Fibroblast of skin of scalp (primary cell): ENCODE measurements around the gene CCL11.
"Not testable (repeated sequence)": the region's sequence is repeated elsewhere in the genome, so short reads cannot be mapped to it uniquely, and the experiment has no call there.

Experiments used
- DNase-seq: peaks from one replicate; pipeline ENCODE4 v3.0.0-alpha.2; 2013

CCL11 gene

DNA sequence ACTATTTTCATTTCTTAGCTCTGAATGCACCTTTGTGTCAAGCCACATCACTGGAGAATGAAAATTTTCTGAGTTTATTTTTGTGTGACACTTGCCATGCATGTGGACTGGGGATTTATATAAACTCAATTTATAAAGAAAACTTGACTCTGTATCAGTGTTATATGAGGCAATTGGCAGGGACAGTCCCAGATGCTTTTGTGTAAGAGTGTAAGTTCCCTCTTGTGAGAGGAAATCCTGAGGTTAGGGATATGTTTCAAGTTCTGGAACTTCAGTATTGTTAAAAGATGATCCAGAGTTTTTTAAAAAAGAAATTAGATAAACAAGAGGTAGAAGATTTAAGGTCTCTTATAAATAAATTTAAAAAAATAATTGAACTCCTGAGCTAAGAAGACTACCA lies 22.8 kb downstream of the CCL11 start:
- DNase-seq, result no peak

DNA sequence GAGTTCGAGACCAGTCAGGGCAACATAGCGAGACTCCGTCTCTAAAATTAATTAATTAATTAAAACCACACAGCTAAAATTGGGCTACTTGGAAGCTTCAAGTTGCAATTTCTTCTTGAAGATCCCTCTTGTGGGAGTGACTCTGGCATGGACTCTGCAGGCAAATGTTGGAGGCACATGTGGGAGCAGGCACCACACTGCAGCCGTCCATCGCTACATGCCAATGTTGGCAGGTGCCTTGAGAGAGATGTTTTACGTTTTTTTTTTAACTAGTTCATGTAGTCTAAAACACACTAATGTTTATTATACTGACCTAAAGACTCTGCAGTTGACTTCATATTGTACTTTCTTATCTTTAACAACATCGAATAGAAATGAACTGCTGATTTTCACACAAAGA lies 25.7 kb downstream of the CCL11 start:
- DNase-seq, result no peak

- peak; percentile 77 for DNase-seq
These were observed 26.5 kb downstream of the CCL11 start for GRCh38 chr17:34312080-34312479.

- peak; percentile 23 for DNase-seq
These were observed 27.6 kb downstream of the CCL11 start for GRCh38 chr17:34313164-34313563.

DNA sequence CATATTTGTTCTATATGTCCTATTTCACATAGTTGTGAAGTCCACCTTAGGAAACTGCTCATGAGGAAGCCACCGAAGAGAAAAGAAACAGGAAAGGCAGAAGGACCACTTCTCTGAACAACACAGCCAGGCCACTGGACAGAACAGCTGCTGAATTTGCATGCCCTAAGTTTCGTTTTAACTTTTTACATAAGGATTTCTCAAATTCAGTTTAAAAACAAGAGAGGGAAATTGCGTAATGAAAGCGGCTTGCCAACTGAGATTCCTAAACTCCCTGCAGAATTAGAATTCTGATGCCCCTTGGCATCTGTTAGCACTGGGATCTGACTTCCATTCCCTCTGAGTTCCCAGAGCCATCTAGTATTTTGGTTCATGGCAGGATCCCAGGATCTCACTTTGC lies 28.7 kb downstream of the CCL11 start:
- DNase-seq, result peak; percentile 68

DNA sequence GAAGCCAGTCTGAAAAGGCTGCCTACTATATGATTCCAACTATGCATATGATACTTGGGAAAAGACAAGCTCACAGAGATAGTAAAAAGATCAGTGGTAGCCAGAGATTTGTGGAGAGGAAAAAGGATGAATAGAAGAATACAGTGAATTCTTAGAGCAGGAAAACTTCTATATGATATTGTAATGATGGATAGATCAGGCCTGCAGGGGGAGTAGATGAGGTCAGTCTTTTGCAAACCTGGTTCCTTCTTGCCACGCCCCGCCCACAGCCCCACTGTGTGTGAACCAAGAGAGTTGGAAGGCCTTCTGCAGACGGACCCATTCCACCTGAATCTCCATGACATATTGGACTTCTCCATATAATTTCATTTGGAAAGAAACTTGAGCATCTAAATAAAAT lies 32.9 kb downstream of the CCL11 start:
- DNase-seq, result no peak

- no peak for DNase-seq
These were observed 33.5 kb downstream of the CCL11 start, which contains the start of gene CCL8 for GRCh38 chr17:34319039-34319483. TSS of gene CCL8 (plus strand) at chr17:34319435. CDS start at chr17:34319502, 67 bp downstream.

DNA sequence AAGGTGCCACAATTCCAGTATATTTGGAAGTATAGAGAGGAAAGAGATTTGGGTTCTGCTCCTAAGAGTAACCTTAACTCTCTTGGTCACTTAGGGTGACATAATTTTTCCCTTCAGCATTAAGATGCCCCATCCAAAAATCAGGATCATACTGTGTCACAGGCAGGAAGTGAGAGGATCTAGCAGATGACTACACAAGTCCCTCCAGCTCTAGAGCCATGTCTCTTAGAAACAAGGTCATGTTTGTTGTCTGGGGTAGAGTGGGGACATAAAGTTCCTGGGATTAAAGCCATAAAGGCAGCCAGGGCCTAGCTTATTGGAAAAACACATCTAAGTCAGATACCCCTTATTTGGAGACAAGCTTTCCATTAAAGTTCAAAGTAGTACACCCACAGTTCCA lies 36.4 kb downstream of the CCL11 start:
- DNase-seq, result no peak

DNA sequence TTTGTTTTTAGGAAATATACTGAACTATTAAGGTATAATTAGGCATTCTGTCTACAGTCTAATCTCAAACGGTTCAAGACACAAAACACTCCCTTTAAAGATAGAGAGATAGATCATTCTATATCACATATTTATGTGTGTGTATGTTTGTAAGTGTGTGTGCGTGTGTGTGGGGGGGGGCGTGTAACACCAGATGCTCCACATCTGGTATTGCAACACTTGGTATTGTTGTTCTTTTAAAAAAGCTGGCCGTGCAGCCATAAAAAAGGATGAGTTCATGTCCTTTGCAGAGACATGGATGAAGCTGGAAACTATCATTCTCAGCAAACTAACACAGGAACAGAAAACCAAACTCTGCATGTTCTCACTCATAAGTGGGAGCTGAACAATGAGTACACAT lies 42.0 kb downstream of the CCL11 start:
- DNase-seq, result not testable (repeated sequence)

DNA sequence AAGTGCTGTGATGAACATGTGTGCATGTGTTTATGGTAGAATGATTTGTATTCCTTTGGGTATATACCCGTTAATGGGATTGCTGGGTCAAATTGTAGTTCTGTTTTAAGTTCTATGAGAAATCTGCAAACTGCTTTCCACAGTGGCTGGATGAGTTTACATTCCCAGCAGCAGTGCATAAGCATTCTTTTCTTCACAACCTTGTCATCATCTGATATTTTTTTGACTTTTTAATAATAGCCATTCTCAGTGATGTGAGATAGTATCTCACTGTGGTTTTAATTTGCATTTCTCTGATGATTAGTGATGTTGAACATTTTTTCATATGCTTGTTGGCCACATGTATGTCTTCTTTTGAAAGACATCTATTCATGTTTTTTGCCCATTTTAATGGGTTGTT lies 52.2 kb downstream of the CCL11 start:
- DNase-seq, result no peak
